Left lobe of liver (tissue), 2 donors: Measurements from ENCODE around the gene RRH. TPM values are rescaled to one million over a fixed set of nuclear protein-coding genes. Genes with fewer than 3 reads are reported as not detected.

ENCODE experiments used
- ATAC-seq: fragments of 200-7000 bp; cut with Tn5 transposase; one replicate; pipeline ENCODE4 v1.9.1; 2020; ENCODE audit warnings: mild to moderate bottlenecking, moderate library complexity
- DNase-seq: peaks from one replicate; pipeline ENCODE4 v3.0.0-alpha.2; 2020; ENCODE audit warnings: low spot score
- total RNA-seq: library from RNA; stranded (reverse); gene quantifications from one replicate; pipeline ENCODE4 v1.2.1, GENCODE V29; 2021
- donor health status: DM: no; HTN: no; CAD: no; lungs with moderate emphysema.
- donor health status: DM: no; HTN: yes; CAD: no.

Gene RRH
- total RNA-seq, 1 donor from 2014 or later: not detected

DNA sequence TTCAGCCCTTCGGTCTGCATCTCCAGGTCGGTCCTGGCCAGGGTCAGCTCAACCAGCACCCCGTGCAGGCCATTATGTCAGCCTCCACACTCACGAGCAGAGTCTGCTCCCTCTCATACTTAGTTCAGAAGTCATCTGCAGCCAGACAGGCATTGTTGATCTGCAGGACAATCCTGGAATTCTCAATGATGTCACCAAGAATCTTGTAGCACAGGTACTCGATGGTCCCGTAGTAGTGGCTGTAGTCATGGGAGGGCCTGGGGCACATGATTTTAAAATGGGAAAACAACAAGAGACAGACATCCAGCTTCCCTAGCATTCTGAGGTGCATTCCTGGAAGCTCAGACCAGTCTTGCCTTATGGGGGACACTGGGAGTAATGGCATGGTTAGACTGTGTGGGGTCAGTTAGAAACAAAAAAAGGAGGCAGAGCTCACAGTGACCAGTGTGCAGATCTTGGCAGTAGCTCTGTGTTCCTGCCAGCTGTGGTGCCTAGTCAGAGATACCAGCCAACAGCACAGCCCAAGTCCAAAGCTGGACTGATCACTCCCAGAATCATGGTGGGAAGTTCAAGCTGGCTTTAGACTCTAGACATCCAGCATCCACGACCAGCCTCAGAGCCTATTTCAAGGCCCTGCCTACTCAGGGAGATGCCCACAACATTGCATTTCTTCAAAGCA lies 52.0 kb downstream of the RRH start:
- no peak for DNase-seq
- ATAC-seq: no peak

DNA sequence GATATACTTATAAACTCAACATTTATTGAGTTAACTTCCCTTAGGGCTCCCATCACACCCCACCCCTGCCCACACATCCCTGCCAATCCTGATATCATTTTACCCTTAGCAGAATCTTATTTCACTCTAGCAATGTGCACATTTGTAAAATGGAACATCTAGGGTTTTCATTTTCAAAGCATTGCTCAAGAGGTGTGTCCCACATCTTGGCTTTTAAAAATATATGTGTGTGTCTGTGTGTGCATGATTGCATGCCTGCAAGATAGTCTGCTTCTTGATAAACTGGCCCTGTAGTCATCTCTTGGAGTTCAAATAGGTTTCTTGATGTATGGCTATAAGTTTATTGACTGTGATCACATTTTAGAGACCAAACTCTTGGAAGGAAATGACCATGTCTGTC lies 58.5 kb downstream of the RRH start:
- ATAC-seq (no peak), DNase-seq (no peak)

DNA sequence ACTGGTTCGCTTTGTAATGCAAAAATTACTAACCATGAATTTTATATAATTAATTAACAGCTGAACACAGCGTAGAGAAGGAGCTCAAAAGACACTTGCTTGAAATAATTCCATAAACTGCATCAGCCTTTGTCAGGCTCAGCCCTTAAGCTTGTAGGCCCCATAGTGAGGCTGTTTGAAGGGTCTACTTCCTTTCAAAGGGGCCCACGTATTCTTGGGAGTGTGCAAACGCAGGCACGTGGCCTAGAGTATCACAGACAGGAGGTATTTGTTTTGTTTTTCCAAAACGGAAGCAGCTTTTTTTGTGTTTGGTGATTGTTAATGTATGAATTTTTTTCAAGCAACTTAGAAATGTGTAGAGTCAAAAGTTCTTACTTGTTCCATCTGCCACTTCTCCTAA lies 59.3 kb downstream of the RRH start:
- no peak for DNase-seq
- ATAC-seq: no peak

GRCh38 chr4:109890076-109890475 lies 62.3 kb downstream of the RRH start:
- no peak for DNase-seq

More at GRCh38 chr4:109890076-109890475, 62.3 kb downstream of the RRH start:
- no peak for ATAC-seq

Other genes with a start within 250 kb of the RRH start
- gene CASP6, start 124.5 kb upstream of the RRH start, total RNA-seq: 16.5 TPM
- 38.9 TPM for gene PLA2G12A, start 97.9 kb upstream of the RRH start, total RNA-seq
- gene CFI, start 26.0 kb upstream of the RRH start, total RNA-seq: 426 TPM
- gene GAR1, start 12.2 kb upstream of the RRH start, total RNA-seq: 3.6 TPM
- 0.08 TPM for gene LRIT3, start 20.1 kb downstream of the RRH start, total RNA-seq
- gene EGF, start 84.9 kb downstream of the RRH start, total RNA-seq: 0.15 TPM